ENCODE measurements around the gene PTPRE. TPM values are rescaled to one million over a fixed set of nuclear protein-coding genes. Genes with fewer than 3 reads are reported as not detected.
A peak's percentile ranks its signal among the peaks of the same experiment; 100 is the strongest.

Gene PTPRE
- total RNA-seq, 1 donor from 2014 or later, result 0.21 TPM

DNA sequence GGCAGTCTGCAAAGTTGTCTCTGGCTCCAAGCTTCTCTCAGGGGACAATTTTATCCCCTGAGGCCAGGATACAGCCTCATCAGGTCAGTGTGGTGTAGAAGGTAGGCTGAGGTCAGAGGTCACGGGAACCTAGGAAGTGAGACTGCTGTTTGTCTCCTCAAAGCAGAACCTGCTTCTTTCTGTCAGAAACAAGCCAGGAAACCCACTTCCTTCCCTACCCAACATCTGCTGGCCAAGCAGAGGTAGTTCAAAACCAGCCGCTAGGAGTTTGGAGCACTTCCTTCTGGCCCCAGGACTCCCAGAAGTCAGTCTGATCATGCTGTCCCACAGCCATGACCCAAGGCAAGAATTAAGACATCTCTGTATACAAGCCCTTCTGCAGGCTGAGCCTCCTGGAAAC is 26.3 kb upstream of the PTPRE start:
- Mint-ChIP-seq H3K4me3 (no peak overlapping the region), H3K4me1 (peaks cover 22% of the 10 kb centered on the region), H3K27ac (no peak overlapping the region), H3K36me3 (no peaks in the 10 kb centered on the region), H3K27me3 (ENCODE audit: insufficient read depth, low read depth) (peaks cover 3% of the 10 kb centered on the region), H3K9me3 (no peaks in the 10 kb centered on the region)
- H3K27ac ChIP-seq, result no peak overlapping the region
- TF ChIP-seq, protein P1, sequence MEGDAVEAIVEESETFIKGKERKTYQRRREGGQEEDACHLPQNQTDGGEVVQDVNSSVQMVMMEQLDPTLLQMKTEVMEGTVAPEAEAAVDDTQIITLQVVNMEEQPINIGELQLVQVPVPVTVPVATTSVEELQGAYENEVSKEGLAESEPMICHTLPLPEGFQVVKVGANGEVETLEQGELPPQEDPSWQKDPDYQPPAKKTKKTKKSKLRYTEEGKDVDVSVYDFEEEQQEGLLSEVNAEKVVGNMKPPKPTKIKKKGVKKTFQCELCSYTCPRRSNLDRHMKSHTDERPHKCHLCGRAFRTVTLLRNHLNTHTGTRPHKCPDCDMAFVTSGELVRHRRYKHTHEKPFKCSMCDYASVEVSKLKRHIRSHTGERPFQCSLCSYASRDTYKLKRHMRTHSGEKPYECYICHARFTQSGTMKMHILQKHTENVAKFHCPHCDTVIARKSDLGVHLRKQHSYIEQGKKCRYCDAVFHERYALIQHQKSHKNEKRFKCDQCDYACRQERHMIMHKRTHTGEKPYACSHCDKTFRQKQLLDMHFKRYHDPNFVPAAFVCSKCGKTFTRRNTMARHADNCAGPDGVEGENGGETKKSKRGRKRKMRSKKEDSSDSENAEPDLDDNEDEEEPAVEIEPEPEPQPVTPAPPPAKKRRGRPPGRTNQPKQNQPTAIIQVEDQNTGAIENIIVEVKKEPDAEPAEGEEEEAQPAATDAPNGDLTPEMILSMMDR (IDR thresholded peaks at IDR 0.05), result no peak
- no peak for TF ChIP-seq EZH2phosphoT487 (IDR thresholded peaks at IDR 0.05)
- no peak for TF ChIP-seq EZH2 (IDR thresholded peaks at IDR 0.05)
- H3F3A ChIP-seq (ENCODE audit: low read depth), result no peaks in the 10 kb centered on the region
- no peak for DNase-seq (ENCODE audit: low spot score)
- H3K79me2 ChIP-seq (ENCODE audit: low read depth), result no peaks in the 10 kb centered on the region
- no peaks in the 10 kb centered on the region for H3K27me3 ChIP-seq
- no peaks in the 10 kb centered on the region for H3K4me1 ChIP-seq
- no peak overlapping the region for H2AFZ ChIP-seq (replicated peaks)
- no peak overlapping the region for H3K4me3 ChIP-seq
- H4K20me1 ChIP-seq (ENCODE audit: low read depth), result no peaks in the 10 kb centered on the region
- no peaks in the 10 kb centered on the region for H3K9me3 ChIP-seq (ENCODE audit: low read depth)
- H3K36me3 ChIP-seq, result no peaks in the 10 kb centered on the region
- H3K4me2 ChIP-seq, result no peak overlapping the region
- no peak overlapping the region for H3K9ac ChIP-seq

DNA sequence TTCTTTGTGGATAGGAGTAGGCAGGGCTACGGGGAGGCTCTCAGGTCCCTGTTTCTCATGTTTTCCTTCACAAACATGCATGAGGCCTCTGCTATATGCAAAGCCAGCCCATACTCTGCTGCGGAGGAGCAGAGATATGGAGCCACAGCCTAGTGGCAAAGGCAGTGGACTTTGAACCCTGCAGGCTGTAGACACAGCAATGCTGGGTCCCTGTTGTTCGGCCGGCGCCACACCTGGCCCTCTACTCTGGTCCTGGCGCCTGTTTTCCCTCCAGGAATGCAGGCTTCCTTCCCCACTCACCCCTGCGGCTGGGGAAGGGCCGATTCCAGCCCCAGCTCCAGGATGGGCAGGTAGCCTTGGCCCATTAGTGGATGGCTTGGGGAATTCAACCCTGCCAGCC is 25.6 kb upstream of the PTPRE start:
- H3K4me1 Mint-ChIP-seq, result peaks cover 21% of the 10 kb centered on the region
- no peak for TF ChIP-seq EZH2 (IDR thresholded peaks at IDR 0.05)
- no peak overlapping the region for H2AFZ ChIP-seq (replicated peaks)

DNA sequence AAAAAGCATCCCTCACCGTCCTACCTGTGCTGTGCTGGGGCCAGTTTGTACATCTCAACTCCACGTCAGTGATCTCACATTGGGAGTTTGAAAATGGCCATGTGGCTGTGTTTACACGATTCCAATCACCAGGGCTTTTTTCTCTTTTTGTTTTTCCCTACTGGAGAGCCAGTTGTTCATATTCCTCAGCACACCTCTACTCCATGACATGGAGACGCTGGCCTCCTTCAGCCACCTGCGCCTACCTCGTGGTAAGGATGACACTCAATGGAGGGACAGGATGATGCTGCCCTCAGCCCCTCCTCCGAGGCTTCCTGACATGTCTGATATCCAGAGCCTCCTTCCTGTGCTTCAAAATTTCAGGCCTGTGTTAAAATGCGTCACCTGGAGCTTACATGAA is 24.5 kb upstream of the PTPRE start:
- Mint-ChIP-seq H3K27ac (no peak overlapping the region), H3K27me3 (ENCODE audit: insufficient read depth, low read depth) (no peaks in the 10 kb centered on the region), H3K4me3 (peak overlapping the region; percentile 27), H3K36me3 (no peaks in the 10 kb centered on the region), H3K4me1 (peaks cover 19% of the 10 kb centered on the region), H3K9me3 (no peaks in the 10 kb centered on the region)
- Histone ChIP-seq H4K20me1 (ENCODE audit: low read depth) (no peaks in the 10 kb centered on the region), H3F3A (ENCODE audit: low read depth) (no peaks in the 10 kb centered on the region), H3K36me3 (no peaks in the 10 kb centered on the region), H3K27ac (no peak overlapping the region), H3K4me2 (no peak overlapping the region), H3K4me1 (no peaks in the 10 kb centered on the region), H3K4me3 (no peak overlapping the region), H3K9ac (no peak overlapping the region), H3K79me2 (ENCODE audit: low read depth) (no peaks in the 10 kb centered on the region), H2AFZ (replicated peaks) (no peak overlapping the region), H3K9me3 (ENCODE audit: low read depth) (no peaks in the 10 kb centered on the region), H3K27me3 (no peaks in the 10 kb centered on the region)
- DNase-seq (ENCODE audit: low spot score), result no peak
- no peak for TF ChIP-seq EZH2phosphoT487 (IDR thresholded peaks at IDR 0.05)
- TF ChIP-seq EZH2 (IDR thresholded peaks at IDR 0.05), result no peak
- TF ChIP-seq, protein P1 (IDR thresholded peaks at IDR 0.05), result no peak

More for the DNA sequence above, 25.6 kb upstream of the PTPRE start:
- H3K27ac Mint-ChIP-seq, result no peak overlapping the region
- no peak overlapping the region for H3K9ac ChIP-seq
- H3K27me3 ChIP-seq, result no peaks in the 10 kb centered on the region
- H3K9me3 ChIP-seq (ENCODE audit: low read depth), result no peaks in the 10 kb centered on the region
- H3K4me3 Mint-ChIP-seq, result no peak overlapping the region
- H3F3A ChIP-seq (ENCODE audit: low read depth), result no peaks in the 10 kb centered on the region
- H3K4me1 ChIP-seq, result no peaks in the 10 kb centered on the region
- no peak overlapping the region for H3K4me3 ChIP-seq
- H3K79me2 ChIP-seq (ENCODE audit: low read depth), result no peaks in the 10 kb centered on the region
- no peak for DNase-seq (ENCODE audit: low spot score)
- H3K36me3 ChIP-seq, result no peaks in the 10 kb centered on the region
- no peak overlapping the region for H3K4me2 ChIP-seq
- no peaks in the 10 kb centered on the region for H3K36me3 Mint-ChIP-seq
- no peak overlapping the region for H3K27ac ChIP-seq
- no peaks in the 10 kb centered on the region for H3K27me3 Mint-ChIP-seq (ENCODE audit: insufficient read depth, low read depth)
- H4K20me1 ChIP-seq (ENCODE audit: low read depth), result no peaks in the 10 kb centered on the region
- H3K9me3 Mint-ChIP-seq, result no peaks in the 10 kb centered on the region

DNA sequence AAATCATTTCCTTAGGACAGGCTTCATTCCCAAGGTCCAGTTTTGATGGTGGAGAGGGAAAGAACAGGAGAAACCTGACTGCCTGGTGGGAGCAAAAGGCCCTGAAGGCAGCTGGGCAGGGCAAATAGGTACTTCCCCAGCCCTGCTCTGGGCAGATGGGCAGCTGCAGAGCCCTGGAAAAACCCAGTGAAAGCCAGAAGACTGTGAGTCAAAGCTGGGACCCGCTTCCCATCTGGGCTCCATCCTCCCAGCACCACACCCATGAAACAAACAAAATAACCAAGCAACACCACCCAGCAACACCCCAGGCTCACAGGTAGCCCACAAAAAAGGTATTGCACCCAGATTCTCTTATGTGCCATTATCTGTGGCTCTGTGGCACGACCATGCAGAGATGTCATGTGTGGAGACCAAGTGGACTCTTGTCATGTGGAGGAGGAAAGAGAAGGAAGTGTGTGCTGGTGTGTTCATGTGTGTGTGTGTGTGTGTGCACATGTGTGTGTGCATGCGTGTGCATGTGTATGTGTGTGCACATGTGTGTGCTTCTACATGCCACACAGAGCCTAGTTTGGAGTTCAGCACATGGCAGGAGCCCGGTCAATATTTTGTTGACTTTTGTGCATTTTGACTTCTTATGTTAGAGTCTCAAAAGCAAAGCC is 24.0 kb upstream of the PTPRE start:
- Histone ChIP-seq H3K36me3 (no peaks in the 10 kb centered on the region), H3F3A (ENCODE audit: low read depth) (no peaks in the 10 kb centered on the region), H4K20me1 (ENCODE audit: low read depth) (no peaks in the 10 kb centered on the region), H3K4me1 (no peaks in the 10 kb centered on the region), H3K9ac (no peak overlapping the region), H3K9me3 (ENCODE audit: low read depth) (no peaks in the 10 kb centered on the region), H3K27ac (no peak overlapping the region), H3K27me3 (no peaks in the 10 kb centered on the region), H3K79me2 (ENCODE audit: low read depth) (no peaks in the 10 kb centered on the region), H2AFZ (replicated peaks) (no peak overlapping the region), H3K4me2 (no peak overlapping the region), H3K4me3 (no peak overlapping the region)
- no peak overlapping the region for H3K4me3 Mint-ChIP-seq
- H3K27ac Mint-ChIP-seq, result no peak overlapping the region
- no peaks in the 10 kb centered on the region for H3K9me3 Mint-ChIP-seq
- no peak for DNase-seq (ENCODE audit: low spot score)
- no peak for TF ChIP-seq EZH2 (IDR thresholded peaks at IDR 0.05)
- TF ChIP-seq, protein P1 (IDR thresholded peaks at IDR 0.05), result no peak
- TF ChIP-seq EZH2phosphoT487 (IDR thresholded peaks at IDR 0.05), result no peak
- no peaks in the 10 kb centered on the region for H3K36me3 Mint-ChIP-seq
- H3K4me1 Mint-ChIP-seq, result peaks cover 18% of the 10 kb centered on the region
- no peaks in the 10 kb centered on the region for H3K27me3 Mint-ChIP-seq (ENCODE audit: insufficient read depth, low read depth)

Measured in neural progenitor cell (in vitro differentiated cells).